ENCODE measurements around the gene CHORDC1. TPM values are rescaled to one million over a fixed set of nuclear protein-coding genes. Genes with fewer than 3 reads are reported as not detected.

CHORDC1 gene
- 100 to 1,000 TPM in 1 of 2 donors, 10 to 100 TPM in 1; 46.4 to 101 TPM for total RNA-seq

DNA sequence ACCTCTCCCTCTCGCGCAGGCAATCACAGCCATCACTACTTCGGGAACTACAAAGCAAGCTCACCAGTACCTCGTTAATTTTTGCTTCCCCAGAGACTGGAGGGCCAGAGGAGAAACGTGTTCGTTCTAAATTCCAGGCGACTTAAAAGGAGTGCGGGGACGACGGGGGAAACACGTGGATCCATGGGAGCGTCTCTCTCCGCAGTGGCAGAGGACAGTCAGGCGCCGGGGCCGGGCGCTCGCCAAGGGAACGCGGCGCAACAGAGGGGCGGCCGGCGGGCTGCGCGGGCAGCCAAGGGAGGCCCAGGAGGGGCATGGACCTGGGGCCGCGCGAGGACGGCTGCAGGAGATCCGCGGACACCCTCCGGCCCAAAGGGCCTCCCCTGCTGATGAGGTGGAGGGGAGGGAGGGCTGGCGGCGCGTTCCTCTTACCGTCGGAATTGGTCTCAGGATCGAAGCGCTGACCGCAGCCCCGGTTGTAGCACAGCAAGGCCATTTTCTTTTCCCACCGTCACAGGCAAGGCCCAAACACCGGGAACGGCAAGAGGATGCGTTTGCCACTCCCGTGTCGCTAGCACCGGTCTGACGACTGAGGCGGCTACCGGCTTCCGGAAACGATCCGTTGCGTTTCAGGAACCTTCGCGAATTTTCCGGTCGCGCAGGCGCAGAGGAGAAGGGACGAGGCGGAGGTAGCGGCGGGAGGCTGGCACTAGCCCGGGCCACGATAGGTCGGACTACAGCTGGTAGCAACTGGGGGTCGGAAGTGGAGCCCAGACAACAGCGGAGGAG is at the start of gene CHORDC1:
CHORDC1 (minus strand) TSS at position 591 of the 789 bp plus-strand sequence; CDS start at position 496, 95 bp downstream.
- peak; percentile 85 for ATAC-seq (ENCODE audit: insufficient number of reproducible peaks, low FRiP score, low read depth)
- TF ChIP-seq, protein P1, sequence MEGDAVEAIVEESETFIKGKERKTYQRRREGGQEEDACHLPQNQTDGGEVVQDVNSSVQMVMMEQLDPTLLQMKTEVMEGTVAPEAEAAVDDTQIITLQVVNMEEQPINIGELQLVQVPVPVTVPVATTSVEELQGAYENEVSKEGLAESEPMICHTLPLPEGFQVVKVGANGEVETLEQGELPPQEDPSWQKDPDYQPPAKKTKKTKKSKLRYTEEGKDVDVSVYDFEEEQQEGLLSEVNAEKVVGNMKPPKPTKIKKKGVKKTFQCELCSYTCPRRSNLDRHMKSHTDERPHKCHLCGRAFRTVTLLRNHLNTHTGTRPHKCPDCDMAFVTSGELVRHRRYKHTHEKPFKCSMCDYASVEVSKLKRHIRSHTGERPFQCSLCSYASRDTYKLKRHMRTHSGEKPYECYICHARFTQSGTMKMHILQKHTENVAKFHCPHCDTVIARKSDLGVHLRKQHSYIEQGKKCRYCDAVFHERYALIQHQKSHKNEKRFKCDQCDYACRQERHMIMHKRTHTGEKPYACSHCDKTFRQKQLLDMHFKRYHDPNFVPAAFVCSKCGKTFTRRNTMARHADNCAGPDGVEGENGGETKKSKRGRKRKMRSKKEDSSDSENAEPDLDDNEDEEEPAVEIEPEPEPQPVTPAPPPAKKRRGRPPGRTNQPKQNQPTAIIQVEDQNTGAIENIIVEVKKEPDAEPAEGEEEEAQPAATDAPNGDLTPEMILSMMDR (IDR thresholded peaks at IDR 0.05) = no peak
- no peaks in the 10 kb centered on the region for H3K9me3 ChIP-seq
- DNase-seq (ENCODE audit: low spot score) = peak; percentile 39
- H3K4me1 ChIP-seq (ENCODE audit: control insufficient read depth in 1 of 2, low read depth in 2 of 2) = peaks cover 15 to 44% of the 10 kb centered on the region in 2 donors
- H3K27ac ChIP-seq = peak within 1 kb of the TSS; percentile 90
- no peaks in the 10 kb centered on the region for H3K36me3 ChIP-seq
- peak within 1 kb of the TSS; percentile 77 for H3K4me3 ChIP-seq
- H3K27me3 ChIP-seq (replicated peaks; ENCODE audit: insufficient read depth) = no peaks in the 10 kb centered on the region

DNA sequence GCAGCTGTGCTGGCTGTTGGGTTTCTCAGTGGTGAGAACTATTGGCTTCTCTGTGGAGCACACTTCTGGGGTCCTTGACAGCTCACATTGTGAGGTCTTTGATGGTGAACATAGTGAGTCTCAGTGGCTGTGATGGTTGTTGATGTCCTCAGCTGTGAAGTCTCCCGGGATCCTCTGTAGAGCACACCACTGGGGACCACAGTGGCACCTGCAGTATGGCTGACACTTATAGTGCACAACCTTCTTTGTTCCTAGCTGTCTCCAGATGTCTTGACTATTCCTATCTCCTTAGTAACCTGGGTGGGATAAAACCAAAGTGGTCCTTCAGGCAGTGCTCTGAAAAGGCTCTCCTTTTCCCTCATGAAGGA is 34.3 kb upstream of the CHORDC1 start:
- TF ChIP-seq, protein P1 (IDR thresholded peaks at IDR 0.05) = no peak

DNA sequence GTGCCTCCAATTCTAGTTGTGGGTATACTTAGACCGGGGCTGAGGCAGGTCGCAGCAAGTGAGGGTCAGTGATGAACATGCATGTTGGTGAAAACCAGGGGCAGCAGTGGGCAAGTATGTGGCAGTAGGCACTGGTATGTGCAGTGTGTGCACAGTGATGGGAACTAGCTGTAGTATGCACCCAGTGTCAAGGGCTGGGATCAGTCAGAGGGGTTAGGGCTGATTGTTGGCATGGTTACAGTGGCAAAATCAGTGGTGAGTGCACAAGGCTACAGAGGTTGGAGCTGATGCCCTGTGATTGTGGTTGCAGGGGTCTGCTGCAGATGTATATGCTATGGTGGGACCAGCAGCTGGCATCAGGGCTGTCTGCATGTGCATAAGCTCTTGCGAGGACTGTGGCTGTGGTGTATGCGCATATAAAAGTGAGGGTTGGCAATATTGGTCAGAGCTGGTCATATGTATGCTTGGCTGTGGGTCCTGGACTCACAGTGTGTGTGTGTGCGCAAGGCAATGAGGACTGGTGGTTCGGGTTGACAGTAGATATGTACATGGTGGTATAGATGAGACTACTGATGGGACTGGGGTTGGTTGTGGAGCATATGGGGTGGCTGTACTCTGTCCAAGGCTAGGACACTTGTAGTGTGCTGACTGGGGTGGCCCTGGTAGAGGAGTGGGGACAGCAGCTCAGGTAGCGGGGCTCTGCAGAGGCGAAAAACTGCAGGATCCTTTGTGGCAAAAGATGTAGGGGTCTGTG is 33.7 kb upstream of the CHORDC1 start:
- no peaks in the 10 kb centered on the region for H3K36me3 ChIP-seq
- H3K27me3 ChIP-seq (replicated peaks; ENCODE audit: insufficient read depth) = no peaks in the 10 kb centered on the region
- TF ChIP-seq, protein P1 (IDR thresholded peaks at IDR 0.05) = no peak
- H3K4me3 ChIP-seq = no peak overlapping the region
- DNase-seq (ENCODE audit: low spot score) = no peak
- no peak for ATAC-seq (ENCODE audit: insufficient number of reproducible peaks, low FRiP score, low read depth)
- H3K27ac ChIP-seq = no peak overlapping the region
- no peaks in the 10 kb centered on the region for H3K4me1 ChIP-seq (ENCODE audit: control insufficient read depth in 1 of 2, low read depth in 2 of 2)
- no peaks in the 10 kb centered on the region for H3K9me3 ChIP-seq

More for the DNA sequence above, 34.3 kb upstream of the CHORDC1 start:
- ATAC-seq (ENCODE audit: insufficient number of reproducible peaks, low FRiP score, low read depth) = no peak
- Histone ChIP-seq H3K36me3 (no peaks in the 10 kb centered on the region), H3K4me3 (no peak overlapping the region), H3K4me1 (ENCODE audit: control insufficient read depth in 1 of 2, low read depth in 2 of 2) (no peaks in the 10 kb centered on the region), H3K9me3 (no peaks in the 10 kb centered on the region), H3K27me3 (replicated peaks; ENCODE audit: insufficient read depth) (no peaks in the 10 kb centered on the region), H3K27ac (no peak overlapping the region)
- DNase-seq (ENCODE audit: low spot score) = no peak

DNA sequence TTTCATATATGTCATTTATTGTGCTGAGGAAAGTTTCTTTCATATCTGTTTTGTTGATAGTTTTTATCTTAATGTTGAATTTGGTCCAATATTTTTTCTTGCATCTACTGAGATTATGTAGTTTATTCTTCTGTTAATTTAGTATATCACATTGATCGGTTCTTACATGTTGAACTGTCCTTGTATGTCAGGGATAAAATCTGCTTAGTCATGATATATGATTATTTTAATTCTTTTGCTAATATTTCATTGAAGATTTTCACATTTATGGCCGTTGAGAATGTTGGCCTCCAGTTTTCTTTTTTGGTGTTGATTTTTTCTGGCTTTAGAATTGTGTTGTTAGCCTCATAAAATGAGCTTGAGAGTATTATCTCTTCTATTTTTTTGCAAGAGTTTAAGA is 31.2 kb upstream of the CHORDC1 start:
- TF ChIP-seq, protein P1 (IDR thresholded peaks at IDR 0.05) = no peak
- no peak for DNase-seq (ENCODE audit: low spot score)
- Histone ChIP-seq H3K27me3 (replicated peaks; ENCODE audit: insufficient read depth) (no peaks in the 10 kb centered on the region), H3K4me1 (ENCODE audit: control insufficient read depth in 1 of 2, low read depth in 2 of 2) (no peaks in the 10 kb centered on the region), H3K9me3 (no peaks in the 10 kb centered on the region), H3K36me3 (no peaks in the 10 kb centered on the region), H3K27ac (no peak overlapping the region), H3K4me3 (no peak overlapping the region)
- ATAC-seq (ENCODE audit: insufficient number of reproducible peaks, low FRiP score, low read depth) = no peak

DNA sequence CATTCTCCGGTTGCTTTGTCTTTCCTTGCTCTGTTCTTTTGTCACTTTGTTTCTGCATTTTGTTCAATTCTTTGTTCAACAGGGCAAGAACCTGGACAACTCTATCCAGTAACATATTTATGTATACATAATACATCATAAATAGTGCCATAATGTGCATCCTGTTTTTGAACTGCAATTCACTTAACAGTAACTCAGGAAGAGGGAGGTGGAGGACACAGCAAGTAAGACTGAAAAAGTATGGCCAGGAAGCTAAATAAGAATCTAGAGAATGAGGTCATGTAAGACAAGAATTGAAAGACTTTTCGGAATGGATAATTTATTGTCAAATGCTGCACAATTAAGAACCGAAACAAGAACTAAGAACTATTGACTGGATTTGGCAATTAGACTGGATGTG is 29.2 kb upstream of the CHORDC1 start:
- ATAC-seq (ENCODE audit: insufficient number of reproducible peaks, low FRiP score, low read depth) (no peak), DNase-seq (ENCODE audit: low spot score) (no peak)
- Histone ChIP-seq H3K36me3 (no peaks in the 10 kb centered on the region), H3K4me1 (ENCODE audit: control insufficient read depth in 1 of 2, low read depth in 2 of 2) (no peaks in the 10 kb centered on the region), H3K4me3 (no peak overlapping the region), H3K27ac (no peak overlapping the region), H3K27me3 (replicated peaks; ENCODE audit: insufficient read depth) (no peaks in the 10 kb centered on the region), H3K9me3 (no peaks in the 10 kb centered on the region)
- TF ChIP-seq, protein P1 (IDR thresholded peaks at IDR 0.05) = no peak
